ENCODE results near the gene RNF112.
"Not testable (repeated sequence)": the region's sequence is repeated elsewhere in the genome, so short reads cannot be mapped to it uniquely, and the experiment has no call there.

RNF112 gene

DNA sequence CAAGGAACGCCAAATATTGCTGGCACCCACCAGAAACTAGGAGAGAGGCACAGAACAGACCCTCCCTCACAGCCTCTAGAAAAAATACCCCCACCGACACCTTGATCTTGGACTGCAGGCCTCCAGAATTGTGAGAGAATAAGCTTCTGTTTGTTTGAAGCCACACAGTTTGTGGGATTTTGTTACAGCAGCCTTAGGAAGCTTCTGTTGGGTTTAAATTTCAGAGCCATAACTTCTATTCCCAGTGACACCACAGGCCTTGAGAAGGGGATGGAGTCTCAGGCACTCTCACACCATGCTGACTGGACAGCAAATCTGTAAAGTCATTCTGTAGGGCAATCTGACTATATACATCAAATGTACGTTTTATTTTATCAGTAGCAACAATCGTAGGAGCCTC, 38.6 kb downstream of the RNF112 start:
- DNase-seq = no peak

DNA sequence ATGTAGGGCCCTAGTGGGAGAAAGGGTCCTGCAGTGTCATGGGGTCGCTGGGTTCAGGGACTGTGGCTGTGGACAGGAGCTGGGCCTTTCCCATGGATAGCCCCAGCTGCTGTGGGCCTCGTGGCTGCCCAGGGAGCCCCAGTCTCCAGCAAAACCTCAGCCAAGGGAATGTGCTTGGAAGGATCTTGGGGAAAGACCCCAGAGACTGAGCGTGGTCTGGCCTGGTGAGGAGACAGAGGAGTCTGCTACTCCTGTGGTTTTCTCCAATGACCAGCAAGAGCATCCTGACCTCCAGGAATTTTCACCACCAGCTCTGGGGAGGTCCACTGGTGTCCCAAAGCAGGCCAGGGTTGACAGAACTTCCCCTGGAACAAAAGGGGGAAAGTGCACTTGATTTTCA, 42.3 kb downstream of the RNF112 start:
- DNase-seq = no peak

DNA sequence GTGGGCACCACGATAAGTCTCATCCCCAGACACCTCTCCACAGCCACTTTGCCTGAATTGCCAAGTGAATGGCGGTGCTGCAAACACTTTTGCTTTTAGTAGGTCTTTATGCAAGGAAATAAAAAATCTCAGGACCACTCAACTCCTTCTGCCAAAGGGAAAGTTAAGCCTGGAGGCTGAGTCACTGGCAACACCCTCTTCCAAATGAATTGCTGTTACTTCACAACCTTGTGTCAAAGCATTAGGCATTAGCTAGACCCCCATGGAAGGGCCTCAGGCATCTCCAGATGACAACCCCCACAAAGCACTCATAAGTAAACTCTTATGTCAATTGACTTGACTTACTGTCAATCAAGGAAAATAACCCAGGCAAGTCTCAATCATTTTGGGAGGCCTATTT, 43.0 kb downstream of the RNF112 start:
- DNase-seq = no peak

- no peak for DNase-seq
Observed at GRCh38 chr17:19456016-19456927, 45.2 kb downstream of the RNF112 start.

DNA sequence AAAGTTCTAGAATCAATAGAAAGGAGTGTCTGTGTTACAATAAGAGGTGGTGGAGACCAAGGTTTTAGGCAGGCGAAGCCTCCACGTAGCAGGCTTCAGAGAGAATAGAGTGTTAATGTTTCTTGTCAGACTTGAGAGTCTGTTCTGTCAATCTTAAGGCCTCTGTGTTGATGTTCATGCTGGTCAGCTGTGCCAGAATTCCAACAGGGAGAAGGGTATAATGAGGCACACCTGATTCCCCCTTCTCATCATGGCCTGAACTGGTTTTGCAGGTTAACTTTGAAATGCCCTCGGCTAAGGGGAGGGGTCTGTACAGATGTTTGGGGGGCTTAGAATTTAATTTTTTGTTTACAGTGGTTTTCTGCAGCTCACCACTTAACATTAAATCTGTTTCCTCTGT, 46.0 kb downstream of the RNF112 start:
- DNase-seq = no peak

GRCh38 chr17:19457830-19458271, 46.8 kb downstream of the RNF112 start:
- no peak for DNase-seq

DNA sequence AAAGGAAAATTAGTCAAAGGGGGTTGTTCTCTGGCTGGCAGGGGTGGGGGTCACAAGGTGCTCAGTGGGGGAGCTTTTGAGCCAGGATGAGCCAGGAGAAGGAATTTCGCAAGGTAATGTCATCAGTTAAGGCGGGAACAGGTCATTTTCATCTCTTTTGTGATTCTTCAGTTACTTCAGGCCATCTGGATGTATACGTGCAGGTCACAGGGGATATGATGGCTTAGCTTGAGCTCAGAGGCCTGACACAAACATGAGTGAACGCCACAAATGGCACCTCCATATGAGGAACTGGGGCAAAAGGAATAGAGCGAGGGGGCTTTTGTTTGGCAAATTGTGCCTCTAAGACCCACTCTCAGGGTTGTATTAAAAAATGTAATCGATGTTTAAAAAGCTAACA, 47.4 kb downstream of the RNF112 start:
- not testable (repeated sequence) for DNase-seq

DNA sequence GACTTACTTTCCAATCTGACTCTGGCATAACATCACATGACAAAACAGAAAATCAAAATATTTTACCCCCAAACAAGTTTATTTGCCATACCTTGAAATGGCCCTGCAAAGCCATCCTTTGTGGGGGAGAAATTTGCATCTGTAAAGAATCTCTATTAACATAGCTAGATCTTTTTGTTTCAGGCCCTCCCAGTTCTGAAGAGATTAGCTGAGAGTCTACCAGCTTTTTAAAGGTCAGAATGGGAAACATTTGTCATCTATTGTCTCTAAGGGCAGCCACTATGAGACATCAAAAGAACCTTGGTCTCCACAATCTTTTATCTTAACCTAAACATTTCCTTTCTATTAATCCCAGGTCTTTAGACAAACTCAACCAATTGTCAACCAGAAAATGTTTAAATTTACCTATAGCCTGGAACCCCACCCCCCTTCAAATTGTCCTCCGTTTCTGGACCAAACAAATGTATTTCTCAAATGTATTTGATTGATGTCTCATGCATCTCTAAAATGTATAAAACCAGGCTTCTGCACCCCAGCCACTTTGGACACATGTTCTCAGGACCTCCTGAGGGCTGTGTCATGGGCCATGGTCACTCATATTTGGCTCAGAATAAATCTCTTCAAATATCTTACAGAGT, 48.1 kb downstream of the RNF112 start:
- DNase-seq = not testable (repeated sequence)

DNA sequence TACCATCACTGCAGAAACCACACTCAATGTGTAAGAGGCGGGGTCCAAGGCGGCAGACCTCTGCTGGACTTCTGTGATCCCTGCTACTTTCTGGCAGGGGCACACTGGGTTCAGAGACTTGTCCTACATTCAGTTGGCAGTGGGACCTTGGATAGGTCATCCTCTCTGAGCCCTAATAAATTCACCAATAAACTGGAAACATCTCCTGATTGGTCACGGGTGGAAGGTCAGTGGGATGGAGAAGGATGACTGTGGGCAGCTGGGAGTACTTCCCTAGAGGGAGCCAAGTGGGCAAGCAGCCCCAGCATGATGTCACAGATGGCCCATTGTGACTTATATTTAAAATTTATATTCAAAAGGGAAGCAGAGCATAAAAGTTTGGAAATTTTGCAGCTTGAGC, 49.7 kb downstream of the RNF112 start:
- DNase-seq = no peak

GRCh38 chr17:19461116-19461515, 50.1 kb downstream of the RNF112 start:
- no peak for DNase-seq

DNA sequence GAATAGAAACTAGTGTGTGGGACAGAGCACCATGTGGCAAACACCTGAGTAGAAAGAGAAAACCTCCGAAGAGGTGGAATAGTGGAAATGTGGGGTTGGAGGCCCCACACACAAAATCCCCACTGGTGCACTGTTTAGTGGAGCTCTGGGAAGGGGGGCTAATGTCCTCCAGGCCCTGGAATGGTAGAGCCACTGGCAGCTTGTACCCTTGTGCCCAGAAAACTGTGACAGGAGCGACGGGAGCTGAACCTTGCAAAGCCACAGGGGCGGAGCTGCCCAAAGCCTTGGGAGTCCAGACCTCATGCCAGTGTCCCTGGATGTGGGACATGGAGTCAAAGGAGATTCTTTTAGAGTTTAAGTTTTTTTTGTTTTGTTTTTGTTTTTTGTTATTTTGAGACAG, 50.6 kb downstream of the RNF112 start:
- DNase-seq = no peak

- DNase-seq = not testable (repeated sequence)
Observed at GRCh38 chr17:19462456-19463035, 51.5 kb downstream of the RNF112 start.

GRCh38 chr17:19464031-19465026, 53.3 kb downstream of the RNF112 start:
- no peak for DNase-seq
